ENCODE results near the gene PSMA4.

DNA sequence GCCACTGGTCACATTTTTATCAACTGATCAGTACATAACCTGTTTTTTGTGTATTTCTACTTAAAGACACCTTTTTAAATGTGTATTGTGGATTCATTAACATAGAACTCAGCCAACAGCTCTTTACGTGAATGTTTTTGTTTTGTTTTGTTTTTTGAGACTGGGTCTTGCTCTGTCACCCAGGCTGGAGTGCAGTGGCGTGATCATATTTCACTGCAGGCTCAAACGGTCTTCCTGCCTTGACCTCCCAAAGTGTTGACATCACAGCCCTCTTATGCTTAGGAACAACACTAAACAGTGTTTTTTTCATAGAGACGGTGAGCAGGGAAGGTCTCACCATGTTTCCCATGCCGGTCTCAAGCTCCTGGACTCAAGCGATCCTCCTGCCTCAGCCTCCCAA, 9.9 kb downstream of the PSMA4 start:
- no peak for TF ChIP-seq POLR2AphosphoS5 (IDR thresholded peaks at IDR 0.05; ENCODE audit: low read depth, low read length)
- TF ChIP-seq TAF1 (IDR thresholded peaks at IDR 0.05; ENCODE audit: borderline replicate concordance, insufficient read depth, low read length), result no peak
- TF ChIP-seq REST (IDR thresholded peaks at IDR 0.05; ENCODE audit: insufficient read depth in 1 of 2, low read depth in 2 of 2, low read length in 2 of 2), result no peak
- TF ChIP-seq SIN3A (IDR thresholded peaks at IDR 0.05; ENCODE audit: borderline replicate concordance, insufficient read depth, low read length), result no peak
- no peak for TF ChIP-seq FOXP2 (optimal IDR thresholded peaks at IDR 0.05; ENCODE audit: borderline replicate concordance, extremely low read depth, extremely low read length, insufficient read depth)
